EL (cell line): ENCODE measurements around the gene RNF152.

Experiments
- DNase-seq: peaks from one replicate; pipeline ENCODE4 v3.0.0-alpha.2; 2016

The RNF152 gene

DNA sequence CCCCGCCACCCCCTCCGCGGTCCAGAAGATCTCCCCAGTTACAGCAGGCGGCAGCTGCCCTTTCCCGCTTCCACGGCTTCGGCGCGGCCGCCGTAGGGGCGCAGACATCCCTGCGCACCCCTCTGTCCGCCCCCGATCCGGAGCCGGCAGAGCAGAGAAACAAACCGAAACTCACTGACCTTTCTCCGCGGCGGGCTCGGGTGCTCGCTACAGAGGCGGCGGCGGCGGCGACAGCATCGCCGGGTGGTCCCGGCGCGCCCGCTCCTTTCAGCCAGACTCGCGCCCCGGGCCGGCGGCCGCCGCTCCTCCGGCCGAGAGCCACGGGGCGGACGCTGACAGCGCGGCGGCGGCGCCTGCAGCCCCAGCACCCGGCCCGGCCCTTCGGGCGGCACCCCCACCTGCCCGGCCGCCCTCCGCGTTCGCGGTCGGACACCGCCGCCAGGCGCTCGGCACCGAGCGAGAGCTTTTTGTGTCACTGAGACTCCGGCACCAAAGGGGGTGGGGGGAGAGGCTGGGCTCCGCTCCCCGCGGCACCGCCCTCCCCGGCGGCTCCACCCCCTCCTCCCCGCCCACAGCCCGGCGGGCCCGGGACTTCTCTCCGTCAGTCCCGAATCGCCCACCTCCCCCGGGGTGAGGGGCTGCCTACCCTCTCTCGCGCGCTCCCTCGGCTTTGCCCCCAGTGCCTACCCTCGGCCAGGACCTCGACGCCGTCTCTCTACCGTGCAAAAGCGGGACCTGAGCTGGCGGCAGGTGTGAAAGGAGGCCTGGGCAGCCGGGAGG is 1.4 kb upstream of the RNF152 start:
- peak; percentile 79 for DNase-seq

DNA sequence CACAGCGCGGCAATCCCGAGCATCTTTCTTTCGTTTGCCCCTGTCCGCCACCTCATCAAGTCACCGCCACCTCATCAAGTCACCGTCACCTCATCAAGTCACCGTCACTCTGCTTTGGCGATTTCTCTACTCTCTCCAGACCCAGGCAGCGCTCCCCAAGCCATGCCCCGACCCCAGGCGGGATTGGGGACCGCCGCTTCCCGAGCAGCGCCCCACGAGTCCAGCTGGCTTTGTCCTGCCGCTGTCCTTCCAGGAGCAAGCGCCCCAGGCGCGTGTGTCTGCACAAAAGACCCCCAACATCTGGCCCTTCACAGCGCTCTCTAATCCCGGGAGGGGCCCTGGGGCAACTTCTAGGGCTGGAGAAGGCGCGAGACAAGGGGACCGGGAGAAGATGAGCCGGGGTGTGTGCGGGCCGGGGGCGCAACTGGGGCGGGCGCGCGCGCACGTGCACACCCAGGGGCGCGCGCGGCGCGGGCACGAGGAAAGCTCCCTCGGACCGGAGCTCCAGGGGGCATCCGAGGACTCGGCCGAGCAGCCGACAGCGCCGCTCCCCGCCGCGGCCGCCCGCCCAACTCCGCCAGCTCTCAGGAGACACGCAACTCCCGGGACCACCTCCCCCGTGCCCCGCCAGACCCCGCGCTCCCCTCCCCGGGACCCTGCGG is 633 bp upstream of the RNF152 start:
- DNase-seq, result peak; percentile 61

DNA sequence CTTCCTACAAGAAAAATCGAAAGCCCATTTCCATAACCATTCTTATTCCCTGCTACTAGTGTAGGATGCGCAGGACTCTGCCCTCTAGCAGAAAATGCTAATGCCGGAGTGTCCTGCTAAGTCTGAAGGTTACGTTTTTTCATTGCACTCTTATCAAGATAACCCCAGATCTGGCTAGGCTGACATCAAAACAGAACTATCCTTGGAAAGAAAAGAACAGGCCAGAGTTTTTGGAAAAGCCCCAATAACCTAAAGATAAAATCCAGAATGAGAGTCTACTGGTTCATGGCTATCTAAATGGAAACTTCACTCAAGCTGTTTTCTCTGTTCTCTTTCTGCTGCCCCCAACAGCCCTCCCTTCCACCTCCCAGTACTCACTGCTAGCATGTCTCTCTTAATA is 913 bp downstream of the RNF152 start:
- DNase-seq, result no peak

DNA sequence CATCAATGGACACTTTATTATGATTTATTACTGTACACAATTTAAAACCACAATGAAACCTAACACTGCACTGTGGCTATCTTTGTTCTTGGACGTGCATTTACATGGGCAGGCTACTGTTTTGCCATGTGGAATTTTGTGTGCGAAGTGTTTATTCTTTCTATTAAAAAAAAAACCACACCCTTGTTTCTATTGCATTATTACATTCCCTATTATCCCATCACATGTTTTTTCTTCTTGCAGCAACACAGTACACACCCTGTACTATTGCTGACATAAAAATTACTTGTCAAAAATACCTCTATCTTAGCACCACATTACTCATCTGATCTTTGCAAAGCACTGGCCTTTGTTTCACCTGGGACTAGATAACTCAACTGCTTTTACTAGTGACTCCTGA is 1.5 kb downstream of the RNF152 start:
- DNase-seq, result no peak

DNA sequence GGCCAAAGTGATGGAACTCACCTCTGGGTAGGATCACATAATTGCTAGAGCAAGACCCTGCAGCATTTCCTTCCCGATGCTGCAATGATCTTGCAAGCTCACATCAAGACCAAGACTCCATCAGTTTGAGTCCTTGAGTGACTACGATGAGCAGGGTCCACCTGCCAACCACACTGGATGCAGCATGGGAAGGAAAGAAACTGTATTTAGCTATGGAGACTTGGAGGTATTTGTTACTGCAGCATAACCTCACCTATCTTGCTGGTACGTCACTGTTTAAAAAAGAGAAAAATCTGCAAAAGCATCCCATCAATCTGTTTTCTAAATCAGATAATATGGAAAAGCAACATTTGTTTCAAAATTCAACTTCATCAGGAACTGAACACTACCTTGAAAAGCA is 2.5 kb downstream of the RNF152 start:
- no peak for DNase-seq

DNA sequence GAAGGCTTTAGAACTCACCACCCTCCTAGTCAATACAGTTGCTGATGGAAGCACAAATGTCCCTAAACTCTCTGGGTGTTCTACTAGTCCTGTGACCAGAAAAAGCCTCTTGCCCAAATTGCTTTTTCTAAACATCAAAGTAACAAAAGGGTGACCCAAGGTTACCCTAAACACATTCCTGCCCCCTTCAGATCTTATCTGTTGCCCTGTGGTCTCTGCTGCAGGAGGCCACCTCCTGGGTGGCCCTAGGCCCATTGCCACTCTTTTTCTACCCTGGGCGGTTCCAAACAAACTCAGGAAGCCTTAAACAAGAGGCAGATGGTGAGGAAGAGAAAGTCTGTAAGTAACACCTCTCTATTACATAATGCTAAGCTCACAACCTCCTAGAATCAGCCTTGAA is 3.3 kb downstream of the RNF152 start:
- DNase-seq, result no peak

DNA sequence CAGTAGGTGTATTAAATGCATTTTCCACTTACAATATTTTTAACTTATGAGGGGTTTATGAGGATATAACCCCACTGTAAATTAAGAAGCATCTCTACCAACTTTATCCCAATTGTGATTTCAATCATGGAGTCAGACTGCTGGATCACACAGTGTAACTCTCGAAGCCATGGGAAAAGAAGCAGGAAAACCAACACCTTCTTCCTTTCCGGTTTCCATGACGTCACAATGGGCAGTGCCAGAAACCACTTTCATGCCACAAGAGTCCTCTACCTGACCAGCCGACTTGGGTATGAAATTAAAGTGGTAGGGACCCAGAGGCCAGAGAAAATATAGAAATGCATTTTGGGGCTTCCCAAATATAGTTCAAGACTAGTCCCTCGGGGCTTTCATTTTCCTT is 4.2 kb downstream of the RNF152 start:
- no peak for DNase-seq

DNA sequence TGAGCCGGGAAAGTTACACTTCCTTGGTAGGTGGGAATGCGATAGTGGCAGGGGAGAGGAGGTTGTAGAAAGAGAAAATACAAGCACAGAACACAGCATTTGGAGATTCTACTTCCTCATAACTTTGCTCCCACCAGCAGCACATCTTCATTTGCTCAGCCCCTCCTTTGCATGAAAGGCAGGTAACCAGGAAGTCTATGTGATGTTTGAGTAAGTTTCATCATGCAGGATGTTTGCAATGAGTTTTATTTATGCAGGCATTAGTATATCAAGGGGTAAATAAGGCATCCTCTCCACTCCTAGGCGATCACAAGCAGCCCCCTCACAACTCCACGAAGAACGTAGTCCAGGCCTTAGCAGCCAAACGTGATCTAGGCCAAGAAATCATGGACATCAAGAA is 5.0 kb downstream of the RNF152 start:
- no peak for DNase-seq

DNA sequence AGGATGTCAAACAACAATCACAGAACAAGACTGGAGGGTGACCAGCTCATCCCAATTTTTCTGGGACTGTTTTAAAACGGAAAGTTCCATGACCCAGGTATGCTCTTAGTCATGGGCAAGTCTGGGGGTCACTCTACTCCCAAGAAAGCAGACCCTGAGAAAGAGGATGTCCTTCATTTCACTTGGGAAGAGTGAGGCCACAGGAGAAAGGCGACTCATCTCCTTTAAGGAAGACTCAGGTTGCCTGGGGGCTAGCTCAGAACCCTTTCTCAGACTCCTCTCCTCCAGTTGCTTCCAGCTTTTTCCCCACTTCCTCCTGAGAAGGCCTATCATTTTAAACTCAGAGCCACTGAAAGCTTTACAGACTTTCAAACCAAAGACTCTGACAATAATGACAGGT is 9.3 kb downstream of the RNF152 start:
- DNase-seq, result peak; percentile 51

DNA sequence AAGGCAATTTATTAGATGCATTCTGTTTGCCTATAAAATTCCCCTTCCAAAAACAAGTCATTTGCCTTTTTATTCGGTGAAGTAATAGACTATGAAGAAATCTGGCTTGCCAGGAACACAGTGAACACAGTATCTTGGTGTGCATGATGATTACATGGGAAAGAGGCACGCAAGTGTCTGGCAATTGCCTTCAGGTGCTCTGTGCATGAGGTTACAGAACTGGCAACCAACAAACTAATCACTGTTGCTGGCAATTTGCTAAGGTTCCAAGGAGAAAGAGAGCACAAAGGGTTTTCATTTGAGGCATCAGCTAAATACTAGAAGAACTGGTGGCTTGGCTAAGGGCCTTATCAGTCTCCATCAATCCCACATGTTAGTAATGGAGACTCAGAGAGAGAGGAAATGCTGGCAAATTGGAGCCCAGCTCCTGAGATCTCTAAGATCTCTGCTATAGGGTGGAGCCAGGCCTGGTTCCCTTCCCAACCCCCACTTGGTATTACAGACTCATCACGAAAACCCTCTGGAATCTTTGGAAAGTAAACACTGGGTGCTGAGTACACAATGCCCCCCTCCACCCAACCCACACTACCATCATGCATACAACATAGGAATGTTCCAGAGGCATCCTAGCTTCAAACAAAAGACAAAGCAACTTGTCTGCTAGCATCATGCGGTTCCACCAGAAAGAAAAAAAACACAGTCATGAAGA is 10.4 kb downstream of the RNF152 start:
- DNase-seq, result peak; percentile 85

DNA sequence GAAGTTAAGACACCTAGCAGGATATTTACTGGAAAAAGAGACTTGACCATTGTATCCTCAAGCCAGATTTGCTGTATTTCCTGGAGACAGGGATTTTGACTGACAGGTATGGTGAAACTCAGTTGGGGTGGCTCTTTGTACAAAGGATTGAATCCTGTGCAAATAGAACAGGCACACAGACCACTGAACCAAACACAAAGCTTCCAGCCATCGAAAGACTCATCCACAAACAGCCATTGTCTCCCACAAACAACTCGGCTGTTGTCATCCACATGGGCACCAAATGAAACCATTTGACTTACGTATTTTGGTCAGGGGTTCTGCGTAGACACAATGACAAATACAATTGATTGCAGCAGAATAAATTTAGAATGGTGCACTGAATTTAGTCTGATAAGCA is 15.9 kb downstream of the RNF152 start:
- no peak for DNase-seq

DNA sequence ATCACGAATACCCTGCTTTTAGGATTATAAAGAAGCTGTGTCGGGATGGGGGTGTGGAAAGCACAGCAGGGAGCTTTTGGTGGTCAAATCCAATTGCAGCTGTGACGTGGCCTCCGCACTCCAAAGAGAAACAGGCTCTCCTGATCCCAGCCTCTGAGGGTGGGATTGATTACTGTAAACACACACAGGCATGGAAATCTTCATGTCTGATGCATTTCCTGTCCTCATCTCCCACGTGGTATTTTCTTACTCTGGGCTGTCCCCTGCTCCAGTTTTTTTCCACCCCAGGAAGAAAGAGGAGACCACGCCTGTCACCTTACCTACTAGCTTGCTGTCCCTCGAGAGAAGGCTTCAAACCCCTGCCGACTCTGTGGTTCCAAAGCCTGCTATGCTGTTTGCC is 22.7 kb downstream of the RNF152 start:
- peak; percentile 45 for DNase-seq

DNA sequence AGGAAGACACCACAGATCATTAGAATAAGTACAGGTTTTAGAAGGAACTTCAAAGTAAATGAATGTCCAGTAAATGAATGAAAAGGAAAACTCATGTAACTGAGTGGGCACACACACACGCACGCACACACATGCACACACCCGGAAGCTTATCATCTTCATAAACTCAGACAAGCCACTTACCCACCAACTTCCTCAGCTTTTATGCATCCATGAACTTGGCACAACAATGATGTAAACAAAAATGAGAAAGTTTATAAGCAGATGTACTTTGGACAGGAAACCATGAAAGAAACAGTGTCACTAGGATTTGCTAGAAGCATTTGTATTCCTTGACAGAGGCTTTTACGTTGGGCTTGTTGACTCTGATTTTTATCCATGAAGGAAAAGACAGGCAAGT is 23.2 kb downstream of the RNF152 start:
- no peak for DNase-seq

DNA sequence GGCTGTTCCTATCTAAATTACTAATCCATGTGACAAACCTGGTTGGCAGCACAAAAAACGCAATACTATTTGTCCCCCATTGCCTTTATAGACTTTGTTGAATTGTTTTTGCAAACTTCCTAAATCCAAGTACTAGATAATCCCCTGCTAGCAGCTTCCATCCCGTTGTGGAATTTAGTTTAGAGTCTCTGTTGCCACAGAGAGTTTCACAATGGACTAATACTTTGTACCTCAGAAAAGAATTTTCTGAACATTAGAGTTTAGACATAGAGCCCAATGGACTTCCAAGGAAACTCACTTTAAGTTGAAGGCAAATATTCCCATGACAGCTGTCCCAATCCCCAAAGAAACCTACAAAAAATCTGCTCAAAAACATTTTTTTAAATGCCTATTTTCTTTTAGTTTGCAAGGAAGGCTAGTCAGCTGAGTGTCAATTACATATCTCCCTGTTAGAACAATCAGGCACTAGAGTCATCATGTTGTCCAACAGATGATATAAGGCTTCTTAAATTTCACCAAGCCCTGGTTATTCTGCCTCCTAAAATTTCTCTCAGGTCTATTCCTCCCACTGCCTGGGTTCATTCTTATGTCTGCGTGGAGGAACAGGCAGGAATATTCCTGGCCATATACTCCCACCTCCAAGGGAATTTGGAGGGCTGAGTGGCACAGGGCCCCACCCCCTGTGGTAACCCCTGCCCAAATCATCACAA is 27.2 kb downstream of the RNF152 start:
- no peak for DNase-seq

DNA sequence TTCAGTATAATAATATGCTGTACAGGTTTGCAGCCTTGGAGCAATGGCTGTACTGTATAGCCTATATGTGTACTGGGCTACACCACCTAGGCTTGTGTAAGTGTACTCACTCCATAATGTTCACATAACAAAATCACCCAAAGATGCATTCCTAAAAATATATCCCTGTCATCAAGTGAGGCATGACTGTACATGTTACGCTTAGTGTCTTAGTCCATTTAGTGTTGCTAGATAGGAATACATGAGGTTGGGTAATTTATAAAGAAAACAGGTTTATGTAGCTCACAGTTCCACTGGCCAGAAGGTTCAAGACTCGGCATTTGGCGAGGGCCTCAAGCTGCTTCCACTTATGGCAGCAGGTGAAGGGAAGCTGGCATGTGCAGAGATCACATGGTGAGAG is 31.4 kb downstream of the RNF152 start:
- DNase-seq, result no peak

DNA sequence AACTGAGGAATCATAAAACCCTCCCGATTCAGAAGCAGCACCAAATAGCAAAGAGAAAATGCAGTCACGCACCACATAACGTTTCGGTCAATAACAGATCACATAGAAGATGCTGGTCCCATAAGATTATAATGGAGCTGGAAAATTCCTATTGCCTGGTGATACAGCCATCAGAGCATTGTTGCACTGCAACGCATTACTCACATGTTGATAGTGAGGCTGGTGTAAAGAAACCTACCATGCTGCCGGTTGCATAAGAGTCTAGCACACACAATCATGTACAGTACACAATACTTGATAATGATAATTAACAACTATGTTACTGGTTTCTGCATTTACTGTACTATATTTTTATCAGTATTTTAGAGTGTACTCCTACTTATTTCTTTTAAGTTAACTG is 32.5 kb downstream of the RNF152 start:
- DNase-seq, result no peak

DNA sequence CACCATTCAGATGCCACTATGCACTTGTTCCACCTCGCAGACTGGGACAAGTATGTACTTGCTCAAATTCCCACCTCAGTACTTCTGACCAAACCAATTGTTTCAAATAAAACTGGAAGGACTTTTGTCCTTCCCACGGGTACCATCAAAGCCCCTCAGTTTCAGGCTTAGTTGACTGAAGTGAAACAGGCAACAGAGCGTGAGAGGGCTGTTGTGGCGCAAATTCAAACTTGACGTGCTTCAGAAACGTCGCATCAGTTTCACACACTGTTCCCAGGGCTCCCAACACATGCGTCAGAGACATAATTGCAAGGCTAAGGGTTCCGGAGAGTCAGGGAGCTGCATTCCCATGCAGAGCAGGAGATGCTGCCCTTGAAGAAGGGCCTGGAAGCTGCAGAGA is 33.7 kb downstream of the RNF152 start:
- DNase-seq, result no peak

DNA sequence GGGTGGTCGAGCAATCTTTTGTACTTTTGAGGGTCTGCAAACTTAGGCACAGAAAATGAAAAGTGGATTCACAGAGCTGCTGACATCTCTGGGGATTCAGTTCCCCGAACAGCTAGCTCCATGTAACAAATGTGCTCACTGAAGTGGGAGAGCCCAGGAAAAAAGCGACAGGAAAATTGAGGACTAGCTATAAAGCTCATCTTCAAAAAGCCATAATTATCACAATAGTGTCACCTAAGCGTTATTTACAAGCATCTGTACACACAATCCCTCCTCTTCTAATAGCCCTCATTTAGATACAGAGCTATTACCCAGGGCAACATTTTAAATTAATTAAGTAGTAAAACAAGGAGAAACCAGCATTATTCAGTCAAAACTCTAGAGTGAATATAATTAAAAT is 36.1 kb downstream of the RNF152 start:
- no peak for DNase-seq

DNA sequence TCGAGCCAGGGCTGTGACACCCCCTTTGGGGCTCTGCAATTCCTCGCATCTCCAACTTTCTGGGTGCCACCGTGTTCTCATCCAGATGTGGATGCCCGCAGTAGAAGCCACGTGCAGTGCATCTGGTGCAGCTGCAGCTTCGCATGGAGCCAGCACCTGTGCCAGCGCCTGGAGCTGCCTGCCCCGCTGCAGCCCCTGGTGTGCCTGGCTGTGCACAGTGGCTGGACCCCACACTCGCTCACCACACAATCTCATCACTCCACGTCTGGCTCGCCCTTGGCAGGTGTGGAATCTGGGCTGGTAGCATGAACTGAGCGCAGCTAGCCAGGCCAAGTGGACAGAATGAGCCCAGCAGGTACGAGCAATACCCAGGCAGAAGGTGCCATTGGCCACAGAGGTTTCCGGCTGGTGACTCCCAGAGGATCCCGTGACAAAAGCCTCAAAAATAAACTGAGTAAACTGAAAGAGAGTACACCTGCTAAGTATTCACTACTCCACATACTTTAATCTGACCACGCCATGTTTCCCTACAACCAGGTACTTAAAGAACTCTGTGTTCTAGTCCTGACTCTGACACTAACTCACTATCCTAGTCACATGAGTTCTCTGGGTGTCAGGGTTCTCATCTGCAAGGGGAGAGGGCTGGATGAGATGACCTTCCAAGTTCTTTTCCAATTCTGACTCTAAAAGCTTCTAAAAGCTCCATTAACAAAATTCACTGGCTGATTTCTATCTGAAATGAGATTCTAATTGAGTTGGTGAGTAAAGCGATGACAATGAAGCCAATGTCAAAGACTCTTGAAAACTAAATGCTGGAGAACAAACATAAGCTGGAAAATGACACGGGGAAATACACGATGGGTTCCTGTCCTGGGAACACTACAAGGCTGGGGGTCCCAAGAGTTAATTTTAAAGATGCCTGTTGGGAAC is 37.1 kb downstream of the RNF152 start:
- no peak for DNase-seq

DNA sequence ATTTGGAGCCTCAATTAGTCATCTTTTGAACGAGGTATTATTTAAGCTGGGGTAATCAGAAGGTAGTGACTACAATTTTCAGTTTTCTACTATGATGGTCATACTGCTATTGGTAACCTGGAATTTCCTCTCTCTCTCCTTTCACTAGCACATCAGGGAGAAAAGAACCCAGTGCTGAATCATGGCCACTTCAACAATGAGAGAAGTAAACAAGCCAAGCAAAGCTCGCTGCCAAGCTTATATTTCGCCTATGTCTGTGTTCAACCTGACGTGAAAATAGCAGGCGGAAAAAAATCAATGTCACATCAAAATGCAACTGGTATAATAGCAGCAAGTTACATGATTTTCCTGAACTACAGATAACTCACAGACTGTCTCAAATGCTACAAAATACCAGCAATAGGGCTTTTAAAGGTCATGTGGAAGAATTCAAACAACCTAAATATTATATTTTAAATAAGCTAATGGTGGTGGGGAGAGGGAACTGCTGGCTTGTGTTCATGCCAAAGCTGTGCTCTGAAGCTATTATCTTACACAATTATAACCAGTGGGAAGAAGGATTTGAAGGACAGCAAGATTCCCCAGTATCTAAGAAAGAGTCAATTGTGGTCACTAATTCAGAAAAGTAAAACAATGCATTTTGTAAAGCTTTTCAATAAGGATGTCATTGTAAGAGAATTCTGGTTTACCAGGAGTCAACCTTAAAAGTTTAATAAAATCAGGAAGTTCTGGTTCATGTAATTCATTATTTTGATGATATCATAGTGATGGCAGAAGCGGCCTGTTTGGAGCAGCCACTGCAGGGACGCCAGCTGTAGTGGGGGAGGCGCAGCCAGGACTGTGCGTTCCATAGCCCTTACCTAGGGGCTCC is 38.0 kb downstream of the RNF152 start:
- DNase-seq, result no peak

DNA sequence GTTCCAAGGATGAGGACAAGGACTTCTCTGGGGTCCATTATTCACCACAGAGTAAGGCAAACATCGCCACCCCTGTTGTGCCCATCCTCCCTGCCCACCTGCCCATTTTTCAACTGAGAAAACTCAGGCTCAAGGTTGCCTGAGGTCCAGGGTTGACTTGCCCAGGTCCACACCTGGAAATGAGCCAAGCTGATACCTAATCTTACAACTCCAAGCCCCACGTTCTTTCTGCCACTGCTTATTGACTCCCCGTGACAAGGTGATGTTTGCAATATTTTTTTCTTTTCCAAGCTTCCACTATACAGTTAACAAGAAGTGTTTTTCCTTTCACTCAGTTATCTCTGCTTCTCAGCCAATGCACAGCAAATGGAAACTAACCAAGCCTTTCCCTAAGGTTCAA is 39.0 kb downstream of the RNF152 start:
- DNase-seq, result no peak
